GM06990 (cell line): ENCODE results near the gene PRRG3.

ENCODE experiments used
- DNase-seq: peaks from one replicate; pipeline ENCODE4 v3.0.0-alpha.2; 2011; ENCODE audit not compliant: insufficient read length; ENCODE audit errors: extremely low read depth
- H3K27me3 ChIP-seq: replicated peaks from 2 replicates; pipeline ENCODE4 v1.6.0; 2011; ENCODE audit warnings: low read length; ENCODE audit not compliant: control insufficient read depth, insufficient read depth
- H3K36me3 ChIP-seq: 2 replicates; pipeline ENCODE4 v1.5.1; 2011; ENCODE audit warnings: low read length; ENCODE audit not compliant: control insufficient read depth, insufficient read depth
- H3K4me3 ChIP-seq: replicated peaks from 2 replicates; pipeline ENCODE4 v1.5.1; 2011; ENCODE audit warnings: low read depth, mild to moderate bottlenecking, control low read depth, low read length
- TF ChIP-seq, protein P1 (sequence below): IDR thresholded peaks from 2 replicates; pipeline ENCODE4 v1.5.1; 2011; ENCODE audit warnings: low read length, control low read depth, mild to moderate bottlenecking, inconsistent platforms; ENCODE audit not compliant: insufficient read depth, poor library complexity, severe bottlenecking

Gene PRRG3

DNA sequence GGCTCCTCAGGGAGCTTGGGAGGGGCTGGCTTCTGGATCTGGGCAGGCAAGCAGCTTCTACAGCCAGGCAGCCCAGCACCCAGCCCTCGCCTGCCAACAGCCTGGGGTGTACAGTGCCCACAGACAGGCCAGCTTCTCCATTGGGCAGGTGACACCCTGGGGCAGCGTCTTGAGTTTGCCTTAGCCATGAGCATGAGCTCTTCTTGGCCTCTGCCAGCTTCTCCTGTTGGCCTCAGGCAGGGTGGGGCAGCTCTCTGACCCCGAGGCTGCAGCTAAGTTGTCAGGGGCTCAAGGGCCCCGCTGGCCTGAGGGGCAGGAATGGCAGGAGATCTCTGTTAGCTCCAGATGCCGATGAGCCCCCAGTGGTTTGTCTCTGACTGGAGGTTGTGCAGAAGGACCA, 31.5 kb downstream of the PRRG3 start:
- H3K36me3 ChIP-seq = no peaks in the 10 kb centered on the region
- no peak for DNase-seq
- H3K27me3 ChIP-seq = no peaks in the 10 kb centered on the region
- TF ChIP-seq, protein P1, sequence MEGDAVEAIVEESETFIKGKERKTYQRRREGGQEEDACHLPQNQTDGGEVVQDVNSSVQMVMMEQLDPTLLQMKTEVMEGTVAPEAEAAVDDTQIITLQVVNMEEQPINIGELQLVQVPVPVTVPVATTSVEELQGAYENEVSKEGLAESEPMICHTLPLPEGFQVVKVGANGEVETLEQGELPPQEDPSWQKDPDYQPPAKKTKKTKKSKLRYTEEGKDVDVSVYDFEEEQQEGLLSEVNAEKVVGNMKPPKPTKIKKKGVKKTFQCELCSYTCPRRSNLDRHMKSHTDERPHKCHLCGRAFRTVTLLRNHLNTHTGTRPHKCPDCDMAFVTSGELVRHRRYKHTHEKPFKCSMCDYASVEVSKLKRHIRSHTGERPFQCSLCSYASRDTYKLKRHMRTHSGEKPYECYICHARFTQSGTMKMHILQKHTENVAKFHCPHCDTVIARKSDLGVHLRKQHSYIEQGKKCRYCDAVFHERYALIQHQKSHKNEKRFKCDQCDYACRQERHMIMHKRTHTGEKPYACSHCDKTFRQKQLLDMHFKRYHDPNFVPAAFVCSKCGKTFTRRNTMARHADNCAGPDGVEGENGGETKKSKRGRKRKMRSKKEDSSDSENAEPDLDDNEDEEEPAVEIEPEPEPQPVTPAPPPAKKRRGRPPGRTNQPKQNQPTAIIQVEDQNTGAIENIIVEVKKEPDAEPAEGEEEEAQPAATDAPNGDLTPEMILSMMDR = no peak
- no peak overlapping the region for H3K4me3 ChIP-seq

DNA sequence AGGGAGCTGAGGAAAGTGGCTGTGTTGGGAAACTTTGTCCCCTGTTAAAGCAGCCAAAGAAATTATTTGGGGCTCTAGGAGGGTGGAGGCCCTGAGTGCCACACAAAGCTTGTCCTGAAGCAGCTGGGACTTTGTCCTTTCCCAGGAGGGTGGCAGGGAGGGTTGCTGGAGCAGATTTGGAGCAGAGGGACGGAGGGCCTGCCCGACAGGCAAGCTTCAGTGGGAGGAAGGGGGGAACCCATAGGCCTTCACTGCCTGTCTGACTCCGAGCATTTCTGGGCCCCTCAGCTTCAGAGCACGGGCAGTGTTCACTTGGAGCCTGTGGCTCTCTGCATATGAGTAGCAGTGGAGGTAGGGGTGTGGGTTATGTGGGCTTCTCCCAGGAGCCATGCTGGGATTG, 32.1 kb downstream of the PRRG3 start:
- Histone ChIP-seq H3K27me3 (no peaks in the 10 kb centered on the region), H3K36me3 (no peaks in the 10 kb centered on the region), H3K4me3 (no peak overlapping the region)
- no peak for DNase-seq
- TF ChIP-seq, protein P1 = no peak

DNA sequence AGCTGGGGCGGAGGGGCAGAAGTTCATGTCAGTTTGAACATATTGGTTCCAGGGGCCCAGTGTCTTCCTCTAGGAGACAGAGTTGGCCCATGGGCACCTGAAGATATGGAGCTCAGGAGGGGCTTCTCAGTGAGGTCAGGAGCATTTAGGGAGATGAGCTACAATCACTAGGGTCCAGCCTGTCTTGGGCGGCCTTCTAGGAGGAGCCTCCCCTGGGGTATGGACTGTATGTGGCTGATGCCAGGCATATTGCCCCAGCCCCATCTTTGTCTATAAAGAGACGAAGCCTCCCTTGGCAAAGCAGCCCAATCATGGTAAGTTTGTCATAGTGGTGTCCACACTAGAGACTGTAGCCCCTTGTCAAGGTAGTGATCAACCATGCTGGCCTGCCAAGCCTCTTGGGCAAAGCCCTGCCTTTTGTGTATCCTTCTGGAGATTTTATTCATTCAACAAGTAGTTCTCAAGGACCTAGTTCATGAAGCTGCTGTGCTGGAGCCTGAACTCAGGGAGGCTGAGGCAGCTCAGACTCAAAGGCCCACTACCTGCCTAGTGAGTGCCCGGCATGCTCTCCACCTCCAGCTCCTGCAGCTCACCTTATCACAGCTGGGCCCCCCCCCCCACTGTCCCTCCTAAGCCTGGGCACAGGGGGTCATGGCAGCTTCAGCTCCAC, 33.9 kb downstream of the PRRG3 start:
- no peak for DNase-seq
- Histone ChIP-seq H3K27me3 (no peaks in the 10 kb centered on the region), H3K36me3 (no peaks in the 10 kb centered on the region), H3K4me3 (no peak overlapping the region)
- TF ChIP-seq, protein P1 = no peak

DNA sequence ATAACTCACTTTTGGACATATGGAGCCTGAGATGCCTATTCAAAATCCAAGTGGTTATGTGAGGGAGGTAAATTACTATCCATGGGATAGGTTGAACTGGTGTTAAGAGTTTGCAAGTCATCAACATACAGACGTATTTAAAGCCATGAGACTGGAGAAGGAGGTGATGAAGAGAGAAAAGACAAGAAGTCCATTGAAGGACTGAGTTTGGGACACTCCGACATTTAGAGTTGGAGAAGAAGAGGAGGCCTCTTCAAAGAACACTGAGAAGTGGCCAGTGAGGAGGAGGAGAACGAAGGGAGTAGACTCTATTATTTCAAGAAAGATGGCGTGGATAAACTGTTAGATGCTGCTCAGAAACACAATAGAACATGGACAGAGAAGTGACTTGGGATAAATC, 39.2 kb downstream of the PRRG3 start, which contains the start of gene CNGA2:
Gene CNGA2 (plus strand): TSS at position 301 of the 400 bp plus-strand sequence. CDS start 3,738 bp downstream, outside the sequence.
- Histone ChIP-seq H3K4me3 (no peak within 1 kb of the TSS), H3K27me3 (no peaks in the 10 kb centered on the region), H3K36me3 (no peaks in the 10 kb centered on the region)
- DNase-seq = no peak
- TF ChIP-seq, protein P1 = no peak

DNA sequence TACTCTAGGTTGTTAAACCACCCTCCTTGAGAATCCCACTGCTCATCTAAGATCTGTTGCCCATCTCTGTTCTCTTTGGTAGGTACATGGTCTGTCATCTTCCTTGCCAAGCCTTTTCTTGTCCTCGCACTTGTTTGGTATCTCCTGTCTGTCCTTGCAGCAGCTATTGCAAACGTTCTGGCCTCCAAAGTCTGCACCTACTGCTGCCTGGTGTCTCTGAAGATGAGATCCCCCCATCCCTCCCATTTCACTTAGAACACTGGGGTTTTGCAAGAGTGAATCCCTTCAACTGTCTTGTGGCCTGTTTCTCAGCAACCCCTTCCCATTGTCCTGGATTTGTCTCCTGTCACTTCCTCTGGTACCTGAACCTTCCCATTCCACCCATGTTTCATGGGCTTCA, 40.0 kb downstream of the PRRG3 start:
- H3K4me3 ChIP-seq = no peak overlapping the region
- no peaks in the 10 kb centered on the region for H3K27me3 ChIP-seq
- TF ChIP-seq, protein P1 = no peak
- no peaks in the 10 kb centered on the region for H3K36me3 ChIP-seq
- no peak for DNase-seq

DNA sequence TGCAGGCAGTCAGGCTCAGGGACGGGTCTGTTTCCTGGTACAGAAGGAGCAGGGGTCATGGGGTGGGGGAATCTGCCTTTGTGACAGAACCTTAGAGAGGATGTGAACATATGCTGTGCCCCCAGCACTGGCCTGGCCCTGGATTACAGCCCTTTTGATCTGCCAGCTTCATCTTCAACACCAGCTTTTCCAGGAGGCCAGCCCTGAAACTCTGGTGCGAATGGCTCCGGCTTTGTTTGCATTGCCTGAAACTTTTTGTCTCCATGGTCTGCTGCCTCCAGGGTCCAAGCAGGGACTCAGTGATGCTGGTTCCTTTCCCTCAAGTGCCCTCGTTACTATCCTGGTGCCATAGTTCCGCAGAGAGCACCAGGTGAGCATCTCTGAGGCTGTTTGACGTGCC, 41.4 kb downstream of the PRRG3 start:
- Histone ChIP-seq H3K27me3 (no peaks in the 10 kb centered on the region), H3K4me3 (no peak overlapping the region), H3K36me3 (no peaks in the 10 kb centered on the region)
- no peak for DNase-seq
- TF ChIP-seq, protein P1 = no peak
